Keratinocyte (primary cell): Measurements from ENCODE around the gene DLG5. TPM values are rescaled to one million over a fixed set of nuclear protein-coding genes. Genes with fewer than 3 reads are reported as not detected.

Experiments used
- DNase-seq: peaks from one replicate; pipeline ENCODE4 v3.0.0-alpha.2; 2011; ENCODE audit warnings: low read depth, missing footprints, low spot score
- FAIRE-seq: peaks from 2 replicates; lab custom pipeline; 2011; peaks lifted over from hg19 to GRCh38; lab: Jason Lieb, UNC
- H2AFZ ChIP-seq: 2 replicates; pipeline ENCODE4 v1.6.0; 2012; ENCODE audit warnings: low read length, control low read depth, inconsistent platforms; ENCODE audit not compliant: control insufficient read depth
- H3K27ac ChIP-seq: 2 replicates; pipeline ENCODE4 v1.5.1; 2011; ENCODE audit warnings: low read length; ENCODE audit not compliant: control insufficient read depth, insufficient read depth
- H3K27me3 ChIP-seq: 3 replicates; pipeline ENCODE4 v1.6.0; 2011; ENCODE audit warnings: low read length; ENCODE audit not compliant: control insufficient read depth, insufficient read depth; ENCODE audit errors: extremely low read depth
- H3K36me3 ChIP-seq, 2 experiments: 2 replicates in 1 of 2; 3 replicates in 1 of 2; pipeline ENCODE4 v1.5.1; 2011; ENCODE audit warnings: low read length in 2 of 2, mild to moderate bottlenecking in 1 of 2; ENCODE audit not compliant: control insufficient read depth in 2 of 2, insufficient read depth in 2 of 2; ENCODE audit errors: extremely low read depth in 1 of 2
- H3K4me1 ChIP-seq: 3 replicates; pipeline ENCODE4 v1.5.1; 2011; ENCODE audit warnings: low read length; ENCODE audit not compliant: control insufficient read depth, insufficient read depth; ENCODE audit errors: extremely low read depth
- H3K4me2 ChIP-seq: 3 replicates; pipeline ENCODE4 v1.6.0; 2011; ENCODE audit warnings: low read depth, low read length; ENCODE audit not compliant: control insufficient read depth, insufficient read depth; ENCODE audit errors: extremely low read depth
- H3K4me3 ChIP-seq, 3 experiments: fragments of 200-600 bp in 1 of 3; sonication (generic) in 1 of 3; 2 replicates in 2 of 3; 3 replicates in 1 of 3; pipeline ENCODE4 v1.5.1; 2011 to 2016; ENCODE audit warnings: low read length in 3 of 3, mild to moderate bottlenecking in 3 of 3, control low read depth in 2 of 3, inconsistent platforms in 1 of 3, low read depth in 1 of 3, mixed read lengths in 1 of 3, mixed run types in 1 of 3, moderate library complexity in 1 of 3; ENCODE audit not compliant: control insufficient read depth in 2 of 3, insufficient read depth in 2 of 3; ENCODE audit errors: extremely low read depth in 1 of 3
- H3K79me2 ChIP-seq: 2 replicates; pipeline ENCODE4 v1.6.0; 2012; ENCODE audit warnings: low read length; ENCODE audit not compliant: control insufficient read depth, insufficient read depth
- H3K9ac ChIP-seq: 3 replicates; pipeline ENCODE4 v1.6.0; 2011; ENCODE audit warnings: low read length; ENCODE audit not compliant: control insufficient read depth, insufficient read depth; ENCODE audit errors: extremely low read depth
- H3K9me1 ChIP-seq: 3 replicates; pipeline ENCODE4 v1.6.0; 2011; ENCODE audit warnings: low read length; ENCODE audit not compliant: control insufficient read depth, insufficient read depth; ENCODE audit errors: extremely low read depth
- H3K9me3 ChIP-seq: 2 replicates; pipeline ENCODE4 v1.5.1; 2012; ENCODE audit warnings: low read depth, low read length; ENCODE audit not compliant: control insufficient read depth
- H4K20me1 ChIP-seq: 3 replicates; pipeline ENCODE4 v1.6.0; 2011; ENCODE audit warnings: low read length; ENCODE audit not compliant: control insufficient read depth, insufficient read depth; ENCODE audit errors: extremely low read depth
- CTCF ChIP-seq, 3 experiments: IDR thresholded peaks in 1 of 3; conservative IDR thresholded peaks in 1 of 3; optimal IDR thresholded peaks in 1 of 3; 2 replicates in 2 of 3; 3 replicates in 1 of 3; pipeline versions ENCODE3 to v1.5.1; 2011; ENCODE audit warnings: low read length in 3 of 3, mild to moderate bottlenecking in 3 of 3, moderate library complexity in 2 of 3, control low read depth in 1 of 3, inconsistent platforms in 1 of 3; ENCODE audit not compliant: insufficient read depth in 2 of 3; ENCODE audit errors: extremely low read depth in 1 of 3
- EZH2 ChIP-seq: IDR thresholded peaks from one replicate; pipeline ENCODE4 v1.6.1; 2012; ENCODE audit warnings: inconsistent platforms, mild to moderate bottlenecking, low read length, moderate library complexity
- dilution Hi-C: fragments of 300-500 bp; cut with MboI; formaldehyde crosslinking; loops from one replicate; pipeline ENCODE4 v1.7.0; 2020; ENCODE audit warnings: low sequenced_read_pairs; ENCODE audit not compliant: extremely low pct_ligation_motif_present
- polyA plus RNA-seq, 5 experiments: library from polyadenylated mRNA; depleted of rRNA in 3 of 5; stranded (reverse) in 3 of 5; stranded (forward) in 1 of 5; unstranded in 1 of 5; fragments of >200 nt; gene quantifications; 1 replicate in 1 of 5; 2 replicates in 3 of 5; 3 replicates in 1 of 5; pipeline versions ENCODE4 v1.2.1 to v1.2.3, GENCODE V29; 2011 to 2012; ENCODE audit warnings: missing spikeins in 2 of 5, low read depth in 1 of 5, low replicate concordance in 1 of 5

The DLG5 gene
- polyA plus RNA-seq, 1 donor (not counting 4 experiments of a cell fraction or from before 2014, with no cell fraction given), result 17.2 TPM

DNA sequence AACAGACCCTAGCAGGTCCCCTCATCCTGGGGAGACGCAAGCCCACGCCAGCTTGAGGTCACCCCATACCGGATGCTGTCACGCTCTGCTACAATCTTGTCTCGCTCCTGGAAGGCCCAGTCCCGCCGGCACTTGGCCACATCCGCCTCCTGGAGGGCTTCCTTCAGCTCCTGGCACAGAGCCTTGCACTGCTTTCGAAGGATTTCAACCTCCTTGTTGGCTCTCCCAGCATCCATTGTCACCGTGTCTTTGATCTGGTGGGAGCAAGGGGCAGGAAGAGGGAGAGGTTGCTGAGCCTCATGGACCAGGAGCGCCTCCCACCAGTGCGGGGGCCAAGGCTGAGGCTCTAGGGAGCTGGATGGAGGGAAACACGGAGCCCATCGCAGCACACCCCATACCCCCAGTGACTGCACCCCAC is 90.9 kb downstream of the DLG5 start:
- Histone ChIP-seq H3K9ac (no peak overlapping the region), H3K9me1 (no peaks in the 10 kb centered on the region), H3K27ac (no peak overlapping the region), H3K4me3 (no peak overlapping the region), H3K79me2 (no peaks in the 10 kb centered on the region), H3K9me3 (no peaks in the 10 kb centered on the region), H3K4me2 (no peak overlapping the region), H3K36me3 (peaks cover 29 to 34% of the 10 kb centered on the region in 2 experiments), H2AFZ (no peak overlapping the region), H3K4me1 (no peaks in the 10 kb centered on the region), H4K20me1 (no peaks in the 10 kb centered on the region), H3K27me3 (no peaks in the 10 kb centered on the region)
- TF ChIP-seq CTCF (optimal IDR thresholded peaks at IDR 0.05 in 1 of 3, IDR thresholded peaks at IDR 0.05 in 1 of 3, conservative IDR thresholded peaks at IDR 0.05 in 1 of 3; ENCODE audit: extremely low read depth in 1 of 3, insufficient read depth in 2 of 3, low read length in 3 of 3), result no peak
- TF ChIP-seq EZH2, result no peak
- DNase-seq (no peak), FAIRE-seq (no peak)
- dilution Hi-C loops, result no loop called here

DNA sequence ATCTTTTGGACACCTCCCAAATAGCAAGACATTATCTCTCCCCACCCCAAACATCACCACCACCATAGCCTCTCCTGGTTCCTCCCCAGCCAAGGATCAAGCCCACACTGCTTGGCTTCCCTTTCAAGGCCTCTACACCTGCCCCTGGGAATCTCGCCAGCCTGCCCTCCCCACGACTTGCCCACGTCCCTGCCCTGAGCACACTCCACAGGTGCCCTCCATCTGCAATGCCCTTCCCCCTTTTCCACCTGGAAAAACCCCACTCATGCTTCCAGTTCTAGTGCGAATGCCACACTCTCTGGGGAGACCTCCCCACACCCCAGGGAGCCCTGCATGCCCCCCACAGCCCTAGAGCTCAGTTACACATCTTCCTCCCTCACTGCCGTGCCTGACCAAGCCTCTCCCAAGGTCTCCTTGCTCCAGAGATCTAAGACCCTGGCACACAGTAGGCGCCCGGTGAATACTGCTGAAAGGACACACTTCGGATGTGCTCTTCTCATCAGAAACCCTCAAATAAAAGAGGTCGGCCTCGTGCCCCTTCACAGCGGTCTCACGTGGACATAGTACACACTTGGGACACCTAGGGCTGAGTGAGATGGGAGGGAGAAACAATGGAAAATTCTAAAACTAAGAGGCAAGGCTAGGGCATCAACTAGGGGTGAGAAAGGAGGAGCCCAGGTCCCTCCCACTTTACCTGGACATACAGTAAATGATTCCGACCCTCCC is 91.4 kb downstream of the DLG5 start:
- no peak overlapping the region for H3K9ac ChIP-seq
- FAIRE-seq (no peak), DNase-seq (no peak)
- H3K27me3 ChIP-seq, result no peaks in the 10 kb centered on the region
- dilution Hi-C loops, result no loop called here
- no peak for TF ChIP-seq CTCF (optimal IDR thresholded peaks at IDR 0.05 in 1 of 3, IDR thresholded peaks at IDR 0.05 in 1 of 3, conservative IDR thresholded peaks at IDR 0.05 in 1 of 3; ENCODE audit: extremely low read depth in 1 of 3, insufficient read depth in 2 of 3, low read length in 3 of 3)
- no peak for TF ChIP-seq EZH2
- H3K79me2 ChIP-seq, result no peaks in the 10 kb centered on the region
- H3K9me3 ChIP-seq, result no peaks in the 10 kb centered on the region
- H3K9me1 ChIP-seq, result no peaks in the 10 kb centered on the region
- H3K4me3 ChIP-seq, result no peak overlapping the region
- no peak overlapping the region for H3K4me2 ChIP-seq
- H4K20me1 ChIP-seq, result no peaks in the 10 kb centered on the region
- H3K4me1 ChIP-seq, result no peaks in the 10 kb centered on the region
- no peak overlapping the region for H3K27ac ChIP-seq
- H3K36me3 ChIP-seq, result peaks cover 33 to 39% of the 10 kb centered on the region in 2 experiments
- H2AFZ ChIP-seq, result no peak overlapping the region
